ENCODE data around the gene EEF2. TPM values are rescaled to one million over a fixed set of nuclear protein-coding genes. Genes with fewer than 3 reads are reported as not detected.
"Not testable (repeated sequence)": the region's sequence is repeated elsewhere in the genome, so short reads cannot be mapped to it uniquely, and the experiment has no call there.

EEF2 gene
- total RNA-seq, 8 experiments from 2014 or later: 3,034 to 7,601 (median 4,897) TPM

DNA sequence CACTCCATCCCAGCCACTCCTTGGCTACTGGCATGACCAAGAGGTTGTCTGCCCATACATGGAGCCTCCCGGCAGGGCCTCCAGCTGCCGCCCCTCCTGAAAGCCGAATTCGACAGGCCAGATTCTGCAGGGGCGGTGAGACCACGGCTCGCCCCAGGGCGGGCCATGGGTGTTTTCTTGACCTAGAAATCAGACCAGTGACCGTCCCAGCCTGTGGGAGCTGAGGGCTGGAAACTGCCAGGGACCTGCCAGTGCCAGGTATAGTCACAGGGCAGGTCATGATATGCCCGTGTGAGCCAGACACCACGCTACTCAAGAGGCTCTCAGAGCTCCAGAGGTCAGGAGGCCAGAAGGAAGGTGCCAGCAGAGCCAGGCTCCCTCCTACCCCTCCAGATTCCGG, 31.2 kb downstream of the EEF2 start:
- Histone ChIP-seq H3K4me1 (replicated peaks in 1 of 2) (peaks cover 0 to 6% of the 10 kb centered on the region in 2 donors), H3K27ac (no peak overlapping the region), H3K4me3 (no peak overlapping the region)
- no peak for ATAC-seq (replicated peaks in 6 of 8)
- in situ Hi-C loops (cut with MboI; ENCODE audit: low pct_unique_long_range_greater_than_20kb in 2 of 9, low sequenced_read_pairs in 9 of 9, unreplicated experiment in 9 of 9): no loop called here
- WGBS, 10 experiments: 80 to 86% (median 85%) methylated on average over 1 to 9 of the region's 12 CpGs; no CpG with 5 or more reads in 7 of the 10 experiments

GRCh38 chr19:3952755-3953276, 32.4 kb downstream of the EEF2 start:
- 75 to 100% (median 87%) methylated on average over 1 to 8 of the region's 9 CpGs; no CpG with 5 or more reads in 1 of the 10 experiments for WGBS, 10 experiments
- in situ Hi-C loops (cut with MboI; ENCODE audit: low pct_unique_long_range_greater_than_20kb in 2 of 9, low sequenced_read_pairs in 9 of 9, unreplicated experiment in 9 of 9); H3K4me1 ChIP-seq (replicated peaks in 1 of 2); H3K4me3 ChIP-seq; H3K27ac ChIP-seq: not testable (repeated sequence)
- ATAC-seq (replicated peaks in 6 of 8): peak in 2 of 8 experiments; percentile 6 to 11

DNA sequence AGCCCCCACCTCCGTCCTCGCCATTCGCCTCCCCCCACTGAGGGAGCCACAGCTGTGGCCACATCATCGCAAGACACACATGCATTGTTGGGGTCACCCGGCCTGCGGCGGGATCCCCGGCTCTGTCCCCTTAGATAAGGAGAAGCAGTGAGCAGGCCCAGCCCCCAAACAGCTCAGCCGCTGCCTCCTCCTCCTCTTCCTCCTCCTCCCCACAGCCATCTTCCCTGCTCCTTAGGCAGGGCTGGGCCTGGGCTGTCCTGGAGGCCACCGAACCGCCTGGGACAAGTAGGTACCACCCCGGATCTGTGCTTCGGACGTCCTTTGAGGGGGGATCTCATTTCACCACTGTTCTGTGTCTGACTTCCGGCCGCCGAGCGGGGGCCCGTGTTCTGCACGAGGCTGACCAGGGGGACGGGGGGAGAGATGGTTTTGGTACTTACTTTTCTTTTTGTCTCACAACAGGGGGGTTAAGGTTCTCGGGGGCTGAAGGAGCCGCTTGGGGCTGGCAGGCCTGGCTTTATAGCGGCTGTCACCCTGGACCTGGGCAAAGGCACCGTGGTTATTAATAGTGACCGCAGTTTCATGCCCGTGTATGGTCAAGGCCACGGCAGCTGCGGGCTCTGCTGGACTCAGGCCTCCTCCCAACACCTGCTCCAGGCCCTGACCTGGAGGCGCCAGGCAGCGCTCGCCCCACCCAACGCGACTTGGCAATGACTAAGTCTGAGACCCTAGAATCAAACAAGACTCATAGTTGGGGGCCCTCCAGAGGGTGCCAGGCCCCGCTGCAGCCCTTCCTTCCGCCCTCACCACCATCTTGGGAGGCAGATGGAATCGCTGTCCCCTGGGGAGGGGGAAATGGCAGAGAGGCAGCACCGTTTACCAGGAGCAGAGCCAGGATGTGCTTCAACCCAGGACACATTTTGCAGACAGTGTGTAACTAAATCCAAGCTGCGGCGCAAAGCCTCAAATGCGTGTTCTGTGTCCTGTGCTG, 34.1 kb downstream of the EEF2 start:
- WGBS, 10 experiments: 0 to 83% (median 74%) methylated on average over 1 to 10 of the region's 41 CpGs; no CpG with 5 or more reads in 5 of the 10 experiments
- Histone ChIP-seq H3K27ac (no peak overlapping the region), H3K4me3 (no peak overlapping the region), H3K4me1 (replicated peaks in 1 of 2) (peaks cover 0 to 6% of the 10 kb centered on the region in 2 donors)
- peak in 7 of 8 experiments; percentile 6 to 50 (median 33) for ATAC-seq (replicated peaks in 6 of 8)
- in situ Hi-C loops (cut with MboI; ENCODE audit: low pct_unique_long_range_greater_than_20kb in 2 of 9, low sequenced_read_pairs in 9 of 9, unreplicated experiment in 9 of 9): no loop called here

- peak in 5 of 8 experiments; percentile 11 to 47 (median 22) for ATAC-seq (replicated peaks in 6 of 8)
- in situ Hi-C loops (cut with MboI; ENCODE audit: low pct_unique_long_range_greater_than_20kb in 2 of 9, low sequenced_read_pairs in 9 of 9, unreplicated experiment in 9 of 9): no loop called here
- no peak overlapping the region for H3K4me3 ChIP-seq
- H3K27ac ChIP-seq: no peak overlapping the region
- WGBS, 10 experiments: no CpG with 5 or more reads among the region's 20 CpGs
- peaks cover 0 to 6% of the 10 kb centered on the region in 2 donors for H3K4me1 ChIP-seq (replicated peaks in 1 of 2)
Observed at GRCh38 chr19:3949997-3950859, 35.0 kb downstream of the EEF2 start.

DNA sequence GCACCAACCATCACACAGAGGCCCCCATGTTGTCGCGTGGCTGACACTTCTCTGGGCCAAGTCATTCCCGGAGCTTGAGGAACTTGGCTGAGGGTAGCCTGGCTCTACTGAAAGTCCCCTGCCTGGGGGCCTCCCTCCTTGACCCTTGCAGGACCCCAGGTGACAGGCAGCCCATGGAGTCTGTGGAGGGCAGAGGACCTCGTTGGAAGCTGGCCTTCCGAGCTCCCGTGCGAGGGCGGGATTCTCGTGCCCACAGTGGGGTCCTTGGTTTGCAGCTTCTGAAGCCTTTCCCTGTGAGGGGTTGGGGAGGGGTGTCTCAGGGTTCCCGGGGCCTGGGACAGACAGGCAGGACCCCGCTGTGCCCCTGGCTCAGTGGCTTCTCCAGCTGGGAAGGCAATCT, 36.0 kb downstream of the EEF2 start:
- H3K4me3 ChIP-seq: no peak overlapping the region
- peaks cover 0 to 6% of the 10 kb centered on the region in 2 donors for H3K4me1 ChIP-seq (replicated peaks in 1 of 2)
- peak in 1 of 8 experiments; percentile 1 for ATAC-seq (replicated peaks in 6 of 8)
- in situ Hi-C loops (cut with MboI; ENCODE audit: low pct_unique_long_range_greater_than_20kb in 2 of 9, low sequenced_read_pairs in 9 of 9, unreplicated experiment in 9 of 9): no loop called here
- no peak overlapping the region for H3K27ac ChIP-seq
- WGBS, 10 experiments: 60 to 80% methylated on average over 1 to 6 of the region's 11 CpGs; no CpG with 5 or more reads in 8 of the 10 experiments

DNA sequence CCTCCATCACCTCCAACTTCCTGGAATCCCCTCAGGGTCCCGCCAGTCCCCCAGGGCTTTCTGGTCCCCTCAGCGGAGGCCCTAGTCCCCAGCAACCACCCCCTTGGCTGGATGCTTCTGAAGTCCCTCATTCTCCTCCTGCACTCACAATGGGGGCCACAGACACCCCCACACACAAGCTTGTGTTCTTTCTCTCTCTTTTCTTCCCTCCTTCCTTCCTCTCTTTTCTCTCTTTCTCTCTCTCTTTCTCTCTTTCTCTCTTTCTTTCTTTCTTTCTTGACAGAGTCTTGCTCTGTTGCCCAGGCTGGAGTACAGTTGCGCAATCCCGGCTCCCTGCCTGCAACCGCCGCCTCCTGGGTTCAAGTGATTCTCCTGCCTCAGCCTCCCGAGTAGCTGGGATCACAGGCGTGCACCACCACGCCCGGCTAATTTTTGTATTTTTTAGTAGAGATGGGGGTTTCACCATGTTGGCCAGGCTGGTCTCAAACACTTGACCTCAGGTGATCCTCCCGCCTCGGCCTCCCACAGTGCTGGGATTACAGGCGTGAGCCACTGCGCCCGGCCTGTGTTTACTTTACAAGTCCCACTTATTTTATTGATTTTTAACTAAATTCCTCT, 37.8 kb downstream of the EEF2 start:
- WGBS, 10 experiments: 70 to 97% (median 89%) methylated on average over 3 to 11 of the region's 15 CpGs
- H3K4me1 ChIP-seq (replicated peaks in 1 of 2); in situ Hi-C loops (cut with MboI; ENCODE audit: low pct_unique_long_range_greater_than_20kb in 2 of 9, low sequenced_read_pairs in 9 of 9, unreplicated experiment in 9 of 9); H3K27ac ChIP-seq; ATAC-seq (replicated peaks in 6 of 8); H3K4me3 ChIP-seq: not testable (repeated sequence)

DNA sequence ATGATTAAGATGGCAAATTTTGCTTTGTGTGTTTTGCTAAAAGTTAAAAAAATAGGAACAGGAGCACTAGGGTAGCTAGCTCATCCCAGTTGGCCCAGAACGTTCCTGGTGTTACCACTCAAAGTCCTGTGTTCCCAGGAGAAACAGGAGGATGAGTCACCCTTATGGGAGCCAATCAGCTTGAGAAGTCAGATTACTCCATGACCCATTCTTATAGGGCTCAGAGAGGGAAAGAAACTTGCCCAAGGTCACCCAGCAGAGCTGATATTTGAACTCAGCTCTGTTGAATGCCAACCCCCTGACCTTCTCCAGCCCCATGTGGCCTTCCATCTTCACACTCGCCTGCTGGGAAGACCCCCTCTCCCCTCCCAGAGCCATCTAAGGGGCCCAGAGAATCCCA, 39.4 kb downstream of the EEF2 start:
- H3K27ac ChIP-seq: no peak overlapping the region
- in situ Hi-C loops (cut with MboI; ENCODE audit: low pct_unique_long_range_greater_than_20kb in 2 of 9, low sequenced_read_pairs in 9 of 9, unreplicated experiment in 9 of 9): no loop called here
- no peak overlapping the region for H3K4me3 ChIP-seq
- WGBS, 10 experiments: 0 to 63% (median 20%) methylated on average over 1 of the region's 2 CpGs; no CpG with 5 or more reads in 5 of the 10 experiments
- ATAC-seq (replicated peaks in 6 of 8): peak in 1 of 8 experiments; percentile 18
- no peaks in the 10 kb centered on the region for H3K4me1 ChIP-seq (replicated peaks in 1 of 2)

GRCh38 chr19:3944018-3944721, 41.1 kb downstream of the EEF2 start:
- 67 to 100% (median 84%) methylated on average over 1 to 7 of the region's 11 CpGs for WGBS, 10 experiments
- no peak overlapping the region for H3K4me3 ChIP-seq
- in situ Hi-C loops (cut with MboI; ENCODE audit: low pct_unique_long_range_greater_than_20kb in 2 of 9, low sequenced_read_pairs in 9 of 9, unreplicated experiment in 9 of 9): no loop called here
- no peak overlapping the region for H3K27ac ChIP-seq
- no peak for ATAC-seq (replicated peaks in 6 of 8)
- H3K4me1 ChIP-seq (replicated peaks in 1 of 2): no peaks in the 10 kb centered on the region

DNA sequence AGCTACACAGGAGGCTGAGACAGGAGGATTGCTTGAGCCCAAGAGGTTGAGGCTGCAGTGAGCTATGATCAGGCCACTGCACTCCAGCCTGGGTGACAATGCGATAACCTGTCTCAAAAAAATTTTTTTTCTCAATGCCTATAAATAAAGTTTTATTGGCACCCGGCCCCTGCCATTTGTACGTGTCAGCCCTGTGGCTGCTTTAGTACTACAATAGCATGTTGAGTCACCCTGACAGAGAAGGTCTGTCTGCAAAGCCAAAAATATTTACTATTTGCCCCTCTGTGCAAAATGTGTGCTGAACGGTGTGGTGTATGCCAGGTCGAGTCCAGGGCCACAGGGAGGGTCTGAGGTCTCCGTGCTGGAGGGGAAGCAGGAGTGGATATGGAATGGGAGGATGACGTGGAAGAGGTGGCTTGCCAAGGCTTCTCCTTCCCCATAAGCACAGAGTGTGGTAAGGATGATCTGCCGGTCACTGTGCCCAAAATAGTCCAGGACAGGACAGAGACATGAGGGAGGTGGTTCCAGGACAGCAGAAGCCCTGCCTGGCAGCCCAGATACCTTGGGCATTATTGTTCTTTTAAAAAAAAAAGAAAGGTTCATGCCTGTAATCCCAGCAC, 42.4 kb downstream of the EEF2 start:
- Histone ChIP-seq H3K4me1 (replicated peaks in 1 of 2) (no peaks in the 10 kb centered on the region), H3K4me3 (no peak overlapping the region), H3K27ac (no peak overlapping the region)
- ATAC-seq (replicated peaks in 6 of 8): no peak
- in situ Hi-C loops (cut with MboI; ENCODE audit: low pct_unique_long_range_greater_than_20kb in 2 of 9, low sequenced_read_pairs in 9 of 9, unreplicated experiment in 9 of 9): no loop called here
- 55 to 90% (median 79%) methylated on average over 1 to 8 of the region's 8 CpGs; no CpG with 5 or more reads in 3 of the 10 experiments for WGBS, 10 experiments

GRCh38 chr19:3938300-3938950, 46.8 kb downstream of the EEF2 start:
- H3K27ac ChIP-seq; H3K4me3 ChIP-seq; in situ Hi-C loops (cut with MboI; ENCODE audit: low pct_unique_long_range_greater_than_20kb in 2 of 9, low sequenced_read_pairs in 9 of 9, unreplicated experiment in 9 of 9); H3K4me1 ChIP-seq (replicated peaks in 1 of 2); ATAC-seq (replicated peaks in 6 of 8): not testable (repeated sequence)
- WGBS, 10 experiments: 40 to 97% (median 60%) methylated on average over 1 to 5 of the region's 22 CpGs; no CpG with 5 or more reads in 3 of the 10 experiments
